ENCODE results near the gene MIB2. TPM values are rescaled to one million over a fixed set of nuclear protein-coding genes. Genes with fewer than 3 reads are reported as not detected.
A peak's percentile ranks its signal among the peaks of the same experiment; 100 is the strongest.

The MIB2 gene
- total RNA-seq, 2 experiments from 2014 or later, result 58.3 to 59.4 TPM

DNA sequence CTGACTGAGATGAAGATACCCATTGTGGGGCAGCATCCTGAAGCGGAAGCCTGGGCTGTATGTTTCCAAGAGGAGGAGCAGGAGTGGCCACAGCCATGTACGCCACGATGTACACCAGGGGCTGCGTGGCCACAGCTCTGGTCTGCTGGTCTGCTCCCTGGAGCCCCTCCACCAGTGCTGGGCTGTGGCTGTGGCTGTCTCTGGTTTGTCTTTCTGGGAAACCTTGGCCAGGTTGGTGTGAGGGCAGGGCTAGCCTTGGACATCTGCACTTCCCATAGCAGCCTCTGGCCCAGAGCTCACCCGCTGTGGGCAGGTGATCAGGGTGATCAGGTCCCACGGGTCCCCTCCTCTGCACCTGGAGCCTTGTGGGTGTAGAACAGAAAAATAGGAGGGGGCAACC lies 2.6 kb downstream of the MIB2 start:
- DNase-seq, result peak in 1 of 14 experiments; percentile 25
- Mint-ChIP-seq H3K36me3 (ENCODE audit: low read depth) (peaks cover 21% of the 10 kb centered on the region), H3K4me1 (ENCODE audit: low read depth) (peaks cover 23% of the 10 kb centered on the region), H3K4me3 (peak overlapping the region; percentile 92), H3K27ac (no peak overlapping the region), H3K27me3 (no peaks in the 10 kb centered on the region), H3K9me3 (no peaks in the 10 kb centered on the region)
- H3K4me3 ChIP-seq (ENCODE audit: low read length), result no peak overlapping the region
- H3K27me3 ChIP-seq (ENCODE audit: control insufficient read depth in 1 of 2, insufficient read depth in 2 of 2, low read length in 2 of 2), result no peaks in the 10 kb centered on the region
- ChIA-PET CTCF (no interaction called here), POLR2A (interaction anchor here (1.9 kb wide), 1 partner anchor 11 kb away, joined by 5 read pairs; no protein-coding TSS in a partner anchor)
- no peak for ATAC-seq (ENCODE audit: poor library complexity)
- no peaks in the 10 kb centered on the region for H3K36me3 ChIP-seq (ENCODE audit: insufficient read depth, low read length)
- intact Hi-C loops (cut with DNase I, micrococcal nuclease), result loop anchor here in 1 of 2 experiments (5.0 kb wide), 2 partner anchors 106 to 289 kb away; partner anchors contain the start of gene ATAD3A
- no peak overlapping the region for H3K27ac ChIP-seq (ENCODE audit: low read depth in 1 of 2, low read length in 2 of 2)
- peaks cover 32% of the 10 kb centered on the region for H3K4me1 ChIP-seq (ENCODE audit: insufficient read depth, low read length)
- TF ChIP-seq, protein P1, sequence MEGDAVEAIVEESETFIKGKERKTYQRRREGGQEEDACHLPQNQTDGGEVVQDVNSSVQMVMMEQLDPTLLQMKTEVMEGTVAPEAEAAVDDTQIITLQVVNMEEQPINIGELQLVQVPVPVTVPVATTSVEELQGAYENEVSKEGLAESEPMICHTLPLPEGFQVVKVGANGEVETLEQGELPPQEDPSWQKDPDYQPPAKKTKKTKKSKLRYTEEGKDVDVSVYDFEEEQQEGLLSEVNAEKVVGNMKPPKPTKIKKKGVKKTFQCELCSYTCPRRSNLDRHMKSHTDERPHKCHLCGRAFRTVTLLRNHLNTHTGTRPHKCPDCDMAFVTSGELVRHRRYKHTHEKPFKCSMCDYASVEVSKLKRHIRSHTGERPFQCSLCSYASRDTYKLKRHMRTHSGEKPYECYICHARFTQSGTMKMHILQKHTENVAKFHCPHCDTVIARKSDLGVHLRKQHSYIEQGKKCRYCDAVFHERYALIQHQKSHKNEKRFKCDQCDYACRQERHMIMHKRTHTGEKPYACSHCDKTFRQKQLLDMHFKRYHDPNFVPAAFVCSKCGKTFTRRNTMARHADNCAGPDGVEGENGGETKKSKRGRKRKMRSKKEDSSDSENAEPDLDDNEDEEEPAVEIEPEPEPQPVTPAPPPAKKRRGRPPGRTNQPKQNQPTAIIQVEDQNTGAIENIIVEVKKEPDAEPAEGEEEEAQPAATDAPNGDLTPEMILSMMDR (IDR thresholded peaks at IDR 0.05), result no peak
- H3K9me3 ChIP-seq (ENCODE audit: control insufficient read depth in 1 of 2, insufficient read depth in 1 of 2, low read length in 2 of 2), result no peaks in the 10 kb centered on the region

DNA sequence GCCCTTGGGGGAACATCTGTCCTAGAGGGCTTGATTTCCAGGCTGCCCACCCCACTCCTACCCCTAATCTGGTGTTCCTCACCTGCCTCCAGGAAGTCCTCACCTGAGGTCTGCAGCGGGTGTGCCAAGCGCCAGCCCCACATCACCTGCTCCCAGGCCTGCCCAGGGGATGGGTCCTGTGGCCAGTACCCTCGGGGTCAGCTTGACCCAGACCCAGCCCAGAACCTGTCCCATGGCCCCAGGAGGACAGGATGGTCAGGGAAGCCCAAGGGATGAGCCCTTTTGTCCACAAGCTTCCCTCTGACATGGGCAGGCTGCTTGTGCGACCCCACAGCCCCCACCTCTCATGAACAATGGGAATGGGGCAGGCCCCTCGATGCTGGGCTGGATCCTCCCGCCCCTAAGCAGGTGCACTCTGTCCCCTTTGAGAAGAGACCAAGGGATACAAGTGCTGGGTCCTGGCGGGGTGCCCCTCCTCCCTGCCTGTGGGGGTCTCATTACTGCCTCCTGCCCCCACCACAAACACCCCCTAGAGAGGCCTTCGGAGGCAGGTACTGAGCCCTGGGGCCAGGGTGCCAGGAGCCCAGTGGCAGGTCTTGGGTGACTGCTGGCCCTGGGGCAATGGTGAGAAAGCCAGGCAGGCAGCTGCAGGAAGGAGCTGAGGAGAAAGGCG lies 3.2 kb downstream of the MIB2 start:
- peaks cover 21% of the 10 kb centered on the region for H3K36me3 Mint-ChIP-seq (ENCODE audit: low read depth)
- Histone ChIP-seq H3K9me3 (ENCODE audit: control insufficient read depth in 1 of 2, insufficient read depth in 1 of 2, low read length in 2 of 2) (no peaks in the 10 kb centered on the region), H3K27ac (ENCODE audit: low read depth in 1 of 2, low read length in 2 of 2) (no peak overlapping the region), H3K4me1 (ENCODE audit: insufficient read depth, low read length) (peaks cover 28% of the 10 kb centered on the region), H3K27me3 (ENCODE audit: control insufficient read depth in 1 of 2, insufficient read depth in 2 of 2, low read length in 2 of 2) (no peaks in the 10 kb centered on the region), H3K4me3 (ENCODE audit: low read length) (no peak overlapping the region), H3K36me3 (ENCODE audit: insufficient read depth, low read length) (no peaks in the 10 kb centered on the region)
- ATAC-seq (ENCODE audit: poor library complexity), result no peak
- ChIA-PET POLR2A (interaction anchor here (1.3 to 1.9 kb wide), 2 partner anchors 10 to 12 kb away, joined by 4 to 5 read pairs; no protein-coding TSS in a partner anchor), CTCF (no interaction called here)
- no peaks in the 10 kb centered on the region for H3K9me3 Mint-ChIP-seq
- H3K27me3 Mint-ChIP-seq, result no peaks in the 10 kb centered on the region
- DNase-seq, result peak in 1 of 14 experiments; percentile 26
- intact Hi-C loops (cut with DNase I, micrococcal nuclease), result loop anchor here in 1 of 2 experiments (5.0 kb wide), 2 partner anchors 106 to 289 kb away; partner anchors contain the start of gene ATAD3A
- H3K4me3 Mint-ChIP-seq, result peak overlapping the region; percentile 92
- TF ChIP-seq, protein P1 (IDR thresholded peaks at IDR 0.05), result no peak
- H3K4me1 Mint-ChIP-seq (ENCODE audit: low read depth), result peaks cover 22% of the 10 kb centered on the region
- no peak overlapping the region for H3K27ac Mint-ChIP-seq

DNA sequence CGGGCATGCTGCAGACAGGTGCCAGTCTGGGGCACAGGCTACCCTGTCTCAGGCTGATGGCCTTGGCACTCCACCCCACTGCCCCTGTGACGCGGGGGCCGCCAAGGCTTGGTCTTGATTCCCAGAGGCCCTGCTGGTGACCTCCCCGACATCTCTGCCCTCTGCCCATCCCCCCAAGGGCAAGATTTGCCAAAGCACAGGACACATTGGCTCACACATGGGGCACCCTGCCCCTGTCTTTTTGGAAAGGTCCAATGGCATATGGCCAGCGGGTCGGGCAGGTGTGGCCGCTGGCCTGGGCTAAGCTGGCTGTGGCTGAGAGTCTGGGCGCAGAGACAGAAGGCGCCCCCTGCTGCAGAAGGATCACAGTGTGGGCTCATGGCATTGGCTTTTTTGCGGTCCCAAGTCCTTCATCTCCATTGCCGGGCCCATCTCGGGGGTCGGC lies 4.6 kb downstream of the MIB2 start:
- Mint-ChIP-seq H3K4me1 (ENCODE audit: low read depth) (peaks cover 8% of the 10 kb centered on the region), H3K27me3 (no peaks in the 10 kb centered on the region), H3K27ac (no peak overlapping the region), H3K36me3 (ENCODE audit: low read depth) (peaks cover 9% of the 10 kb centered on the region), H3K4me3 (no peak overlapping the region), H3K9me3 (no peaks in the 10 kb centered on the region)
- Histone ChIP-seq H3K27ac (ENCODE audit: low read depth in 1 of 2, low read length in 2 of 2) (no peak overlapping the region), H3K27me3 (ENCODE audit: control insufficient read depth in 1 of 2, insufficient read depth in 2 of 2, low read length in 2 of 2) (no peaks in the 10 kb centered on the region), H3K4me3 (ENCODE audit: low read length) (no peak overlapping the region), H3K9me3 (ENCODE audit: control insufficient read depth in 1 of 2, insufficient read depth in 1 of 2, low read length in 2 of 2) (no peaks in the 10 kb centered on the region), H3K4me1 (ENCODE audit: insufficient read depth, low read length) (peaks cover 14% of the 10 kb centered on the region), H3K36me3 (ENCODE audit: insufficient read depth, low read length) (no peaks in the 10 kb centered on the region)
- DNase-seq, result peak in 1 of 14 experiments; percentile 33
- ATAC-seq (ENCODE audit: poor library complexity), result no peak
- TF ChIP-seq, protein P1 (IDR thresholded peaks at IDR 0.05), result no peak
- intact Hi-C loops (cut with DNase I, micrococcal nuclease), result loop anchor here in 1 of 2 experiments (5.0 kb wide), 2 partner anchors 108 to 287 kb away; partner anchors contain the start of gene ATAD3A
- ChIA-PET CTCF (no interaction called here), POLR2A (interaction anchor here (1.3 to 1.9 kb wide), 2 partner anchors 9 to 10 kb away, joined by 4 to 5 read pairs; no protein-coding TSS in a partner anchor)

Data from CD4-positive, alpha-beta T cell (primary cell).